ENCODE data around the gene IL6R. TPM values are rescaled to one million over a fixed set of nuclear protein-coding genes. Genes with fewer than 3 reads are reported as not detected.

The IL6R gene
- total RNA-seq, 2 experiments from 2014 or later: 2.2 to 2.5 TPM

DNA sequence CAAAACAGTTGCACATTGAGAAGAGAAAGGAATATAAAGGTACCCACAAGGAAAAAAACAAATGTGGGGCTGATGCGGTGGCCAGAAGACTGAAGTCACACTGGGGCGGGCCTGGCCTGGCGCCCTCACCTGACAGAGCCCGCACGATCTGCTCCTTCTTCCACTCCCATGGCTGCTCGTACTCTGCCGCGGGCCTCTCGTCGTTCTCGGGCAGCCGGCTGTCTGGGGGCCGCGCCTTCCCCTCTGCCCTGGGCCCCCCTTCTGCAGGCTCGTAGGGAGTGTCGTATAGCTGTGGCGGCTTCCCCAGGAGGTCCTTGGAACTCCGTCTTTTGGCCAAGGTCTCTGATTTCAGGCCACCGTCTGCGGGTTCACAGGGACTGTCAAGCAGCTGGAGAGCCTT is 83.8 kb downstream of the IL6R start:
- no peak for DNase-seq
- TF ChIP-seq, protein P1, sequence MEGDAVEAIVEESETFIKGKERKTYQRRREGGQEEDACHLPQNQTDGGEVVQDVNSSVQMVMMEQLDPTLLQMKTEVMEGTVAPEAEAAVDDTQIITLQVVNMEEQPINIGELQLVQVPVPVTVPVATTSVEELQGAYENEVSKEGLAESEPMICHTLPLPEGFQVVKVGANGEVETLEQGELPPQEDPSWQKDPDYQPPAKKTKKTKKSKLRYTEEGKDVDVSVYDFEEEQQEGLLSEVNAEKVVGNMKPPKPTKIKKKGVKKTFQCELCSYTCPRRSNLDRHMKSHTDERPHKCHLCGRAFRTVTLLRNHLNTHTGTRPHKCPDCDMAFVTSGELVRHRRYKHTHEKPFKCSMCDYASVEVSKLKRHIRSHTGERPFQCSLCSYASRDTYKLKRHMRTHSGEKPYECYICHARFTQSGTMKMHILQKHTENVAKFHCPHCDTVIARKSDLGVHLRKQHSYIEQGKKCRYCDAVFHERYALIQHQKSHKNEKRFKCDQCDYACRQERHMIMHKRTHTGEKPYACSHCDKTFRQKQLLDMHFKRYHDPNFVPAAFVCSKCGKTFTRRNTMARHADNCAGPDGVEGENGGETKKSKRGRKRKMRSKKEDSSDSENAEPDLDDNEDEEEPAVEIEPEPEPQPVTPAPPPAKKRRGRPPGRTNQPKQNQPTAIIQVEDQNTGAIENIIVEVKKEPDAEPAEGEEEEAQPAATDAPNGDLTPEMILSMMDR (IDR thresholded peaks at IDR 0.05): no peak
- ChIA-PET POLR2A (no interaction called here), CTCF (interaction anchor here (4.7 kb wide), 1 partner anchor 9 kb away, joined by 30 read pairs; no protein-coding TSS in a partner anchor)
- no peak overlapping the region for H3K27ac Mint-ChIP-seq
- peaks cover 22% of the 10 kb centered on the region for H3K4me1 Mint-ChIP-seq (ENCODE audit: low read depth)
- intact Hi-C loops (cut with micrococcal nuclease): no loop called here
- no peak overlapping the region for H3K4me3 Mint-ChIP-seq
- H3K36me3 Mint-ChIP-seq (ENCODE audit: low read depth): no peaks in the 10 kb centered on the region
- H3K27me3 Mint-ChIP-seq: peaks cover 6% of the 10 kb centered on the region
- no peaks in the 10 kb centered on the region for H3K9me3 Mint-ChIP-seq
- no peak for ATAC-seq

GRCh38 chr1:154489695-154490274 is 84.6 kb downstream of the IL6R start:
- ATAC-seq (no peak), DNase-seq (no peak)
- ChIA-PET POLR2A (interaction anchor here (1.0 kb wide), 1 partner anchor 83 kb away, joined by 3 read pairs; no protein-coding TSS in a partner anchor), CTCF (interaction anchor here (1.6 to 4.7 kb wide), 2 partner anchors 10 to 57 kb away, joined by 5 to 30 read pairs; no protein-coding TSS in a partner anchor)
- Mint-ChIP-seq H3K36me3 (ENCODE audit: low read depth) (no peaks in the 10 kb centered on the region), H3K4me3 (no peak overlapping the region), H3K27ac (no peak overlapping the region), H3K27me3 (peaks cover 6% of the 10 kb centered on the region), H3K4me1 (ENCODE audit: low read depth) (peaks cover 23% of the 10 kb centered on the region), H3K9me3 (no peaks in the 10 kb centered on the region)
- TF ChIP-seq, protein P1 (IDR thresholded peaks at IDR 0.05): no peak
- intact Hi-C loops (cut with micrococcal nuclease): no loop called here

DNA sequence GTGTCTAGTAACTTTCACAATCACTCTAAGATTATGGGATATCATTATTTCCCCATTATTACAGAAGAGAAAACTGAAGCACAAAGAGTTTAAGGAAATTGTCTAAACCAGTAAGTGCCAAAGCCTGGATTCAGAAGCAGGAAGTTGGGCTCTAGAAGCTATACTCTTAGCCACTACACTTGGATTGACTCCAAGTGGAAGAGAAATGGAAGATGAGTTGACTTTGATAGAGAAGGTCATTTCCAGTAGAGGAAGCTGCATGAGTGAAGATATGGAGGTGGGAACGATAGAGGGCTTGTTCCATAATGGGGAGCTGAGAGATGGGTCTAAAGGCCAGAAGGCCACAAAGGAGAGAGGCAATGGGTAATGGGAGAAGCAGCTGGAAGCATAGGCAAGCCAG is 85.2 kb downstream of the IL6R start:
- ChIA-PET CTCF (interaction anchor here (1.6 to 4.7 kb wide), 2 partner anchors 10 to 56 kb away, joined by 5 to 30 read pairs; no protein-coding TSS in a partner anchor), POLR2A (interaction anchor here (1.0 kb wide), 1 partner anchor 83 kb away, joined by 3 read pairs; no protein-coding TSS in a partner anchor)
- Mint-ChIP-seq H3K9me3 (no peaks in the 10 kb centered on the region), H3K27ac (no peak overlapping the region), H3K36me3 (ENCODE audit: low read depth) (no peaks in the 10 kb centered on the region), H3K27me3 (peaks cover 6% of the 10 kb centered on the region), H3K4me1 (ENCODE audit: low read depth) (peaks cover 23% of the 10 kb centered on the region), H3K4me3 (no peak overlapping the region)
- TF ChIP-seq, protein P1 (IDR thresholded peaks at IDR 0.05): no peak
- no peak for ATAC-seq
- no peak for DNase-seq
- intact Hi-C loops (cut with micrococcal nuclease): no loop called here

DNA sequence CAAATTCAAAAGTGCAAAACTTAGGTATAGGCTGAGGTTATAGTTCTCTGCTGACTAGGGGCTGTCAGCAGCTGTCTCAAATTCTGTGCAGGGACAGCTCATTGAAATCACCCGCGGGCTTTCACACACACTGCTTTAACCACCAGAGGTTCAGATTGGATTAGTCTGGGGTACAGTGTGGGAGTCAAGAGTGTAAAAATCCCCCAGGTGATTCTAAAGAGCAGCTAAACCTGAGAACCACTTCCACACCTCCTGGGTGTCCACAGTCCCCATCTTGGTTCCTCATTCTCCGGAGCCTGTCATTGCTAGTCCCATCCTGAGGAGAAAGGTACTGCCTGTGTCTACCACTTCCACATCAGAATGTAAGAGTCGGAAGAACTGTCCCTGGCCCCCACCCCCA is 87.0 kb downstream of the IL6R start:
- Mint-ChIP-seq H3K27me3 (peaks cover 5% of the 10 kb centered on the region), H3K27ac (no peak overlapping the region), H3K9me3 (no peaks in the 10 kb centered on the region), H3K4me1 (ENCODE audit: low read depth) (peaks cover 38% of the 10 kb centered on the region), H3K4me3 (no peak overlapping the region), H3K36me3 (ENCODE audit: low read depth) (no peaks in the 10 kb centered on the region)
- TF ChIP-seq, protein P1 (IDR thresholded peaks at IDR 0.05): no peak
- DNase-seq: peak; percentile 18
- peak; percentile 20 for ATAC-seq
- ChIA-PET CTCF (interaction anchor here (0.8 to 2.2 kb wide), 3 partner anchors 12 to 118 kb away, joined by 3 to 17 read pairs (median 14); no protein-coding TSS in a partner anchor), POLR2A (interaction anchor here (0.6 kb wide), 1 partner anchor 228 kb away, joined by 3 read pairs; no protein-coding TSS in a partner anchor)
- intact Hi-C loops (cut with micrococcal nuclease): no loop called here

DNA sequence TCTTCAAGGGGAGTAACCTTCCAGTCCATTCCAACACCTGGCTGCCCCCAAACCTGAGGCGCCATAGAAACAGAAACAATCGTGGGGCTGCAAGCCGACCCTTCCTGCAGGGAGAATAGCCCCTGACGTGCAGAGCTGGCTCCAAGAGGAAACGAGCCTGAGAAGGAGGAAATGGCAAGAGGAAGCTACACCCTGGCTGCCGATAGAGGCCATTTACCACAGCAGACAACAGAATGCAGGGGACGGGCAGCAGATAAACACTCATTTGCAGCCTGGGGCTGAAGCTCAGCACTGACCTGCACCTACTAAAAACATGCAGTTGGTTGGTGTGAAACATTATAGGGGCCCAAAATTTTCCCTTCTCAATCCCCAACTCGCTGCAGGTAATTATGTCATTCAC is 88.1 kb downstream of the IL6R start:
- TF ChIP-seq, protein P1 (IDR thresholded peaks at IDR 0.05): no peak
- POLR2A ChIA-PET: no interaction called here
- H3K27ac Mint-ChIP-seq: no peak overlapping the region
- CTCF ChIA-PET: interaction anchor here (1.2 to 2.2 kb wide), 3 partner anchors 9 to 53 kb away, joined by 3 to 17 read pairs (median 14); no protein-coding TSS in a partner anchor
- H3K4me3 Mint-ChIP-seq: no peak overlapping the region
- H3K4me1 Mint-ChIP-seq (ENCODE audit: low read depth): peaks cover 39% of the 10 kb centered on the region
- peak; percentile 20 for DNase-seq
- ATAC-seq: peak; percentile 27
- no peaks in the 10 kb centered on the region for H3K9me3 Mint-ChIP-seq
- H3K36me3 Mint-ChIP-seq (ENCODE audit: low read depth): no peaks in the 10 kb centered on the region
- peaks cover 5% of the 10 kb centered on the region for H3K27me3 Mint-ChIP-seq
- intact Hi-C loops (cut with micrococcal nuclease): no loop called here
